MCF 10A (cell line): ENCODE measurements around the gene CPNE7. TPM values are rescaled to one million over a fixed set of nuclear protein-coding genes. Genes with fewer than 3 reads are reported as not detected.
"Not testable (repeated sequence)": the region's sequence is repeated elsewhere in the genome, so short reads cannot be mapped to it uniquely, and the experiment has no call there.

Source experiments
- BruUV-seq: library from RNA; stranded (reverse); fragments of 400-500 nt; replicated peaks from 2 replicates; lab custom pipeline; 2021; lab: Mats Ljungman, UMichigan
- CTCF ChIA-PET: fragments of 300-600 bp; sonication (Branson Sonifier 250); formaldehyde crosslinking; extraction: SDS; loops from one replicate; lab custom pipeline; 2021; ENCODE audit warnings: antibody characterized with exemption, inconsistent platforms; lab: Yijun Ruan, JAX
- POLR2A ChIA-PET: fragments of 300-600, 350-650 bp; sonication (Branson Sonifier 250); formaldehyde crosslinking; extraction: SDS; loops from one replicate; lab custom pipeline; 2020; ENCODE audit warnings: antibody characterized with exemption, inconsistent platforms; lab: Yijun Ruan, JAX
- DNase-seq: peaks from one replicate; pipeline ENCODE4 v3.0.0-alpha.2; 2018; ENCODE audit not compliant: unreplicated experiment
- H3K27ac Mint-ChIP-seq: one replicate; pipeline ENCODE4 v1.8.0; 2022; ENCODE audit warnings: mild to moderate bottlenecking, low read depth, mixed read lengths; ENCODE audit not compliant: unreplicated experiment
- H3K27me3 Mint-ChIP-seq: one replicate; pipeline ENCODE4 v1.8.0; 2022; ENCODE audit warnings: mixed read lengths; ENCODE audit not compliant: insufficient read depth, unreplicated experiment
- H3K36me3 Mint-ChIP-seq: one replicate; pipeline ENCODE4 v1.8.0; 2022; ENCODE audit warnings: mild to moderate bottlenecking, moderate library complexity, mixed read lengths; ENCODE audit not compliant: insufficient read depth, unreplicated experiment
- H3K4me1 Mint-ChIP-seq: one replicate; pipeline ENCODE4 v1.8.0; 2022; ENCODE audit warnings: mixed read lengths; ENCODE audit not compliant: insufficient read depth, unreplicated experiment
- H3K4me3 Mint-ChIP-seq: one replicate; pipeline ENCODE4 v1.8.0; 2022; ENCODE audit warnings: mild to moderate bottlenecking, moderate library complexity, mixed read lengths; ENCODE audit not compliant: unreplicated experiment
- H3K9me3 Mint-ChIP-seq: one replicate; pipeline ENCODE4 v1.8.0; 2022; ENCODE audit warnings: mixed read lengths; ENCODE audit not compliant: unreplicated experiment
- CTCF ChIP-seq: fragments of 200-600 bp; IDR thresholded peaks from one replicate; pipeline ENCODE4 v1.8.0; 2022; ENCODE audit warnings: antibody characterized with exemption, mild to moderate bottlenecking; ENCODE audit not compliant: unreplicated experiment
- intact Hi-C: fragments of 100-400 bp; cut with micrococcal nuclease; formaldehyde crosslinking; loops from 2 replicates; pipeline ENCODE4 v1.14.1; 2022
- total RNA-seq: library from RNA; stranded (reverse); gene quantifications from 2 replicates; pipeline ENCODE4 v1.2.3, GENCODE V29; 2022

Gene CPNE7
- total RNA-seq, 1 experiment from 2014 or later = 86.8 TPM

- H3K4me3 Mint-ChIP-seq = no peak overlapping the region
- BruUV-seq = no TSS peak
- H3K36me3 Mint-ChIP-seq = no peaks in the 10 kb centered on the region
- H3K27me3 Mint-ChIP-seq = peaks cover 9% of the 10 kb centered on the region
- intact Hi-C loops = no loop called here
- ChIA-PET POLR2A (no interaction called here), CTCF (interaction anchor here (0.6 to 1.9 kb wide), 3 partner anchors 11 to 248 kb away, joined by 3 to 8 read pairs (median 4); no protein-coding TSS in a partner anchor)
- TF ChIP-seq CTCF = no peak
- H3K27ac Mint-ChIP-seq = no peak overlapping the region
- DNase-seq = no peak
- H3K4me1 Mint-ChIP-seq = peaks cover 6% of the 10 kb centered on the region
- no peaks in the 10 kb centered on the region for H3K9me3 Mint-ChIP-seq
These were observed 54.5 kb downstream of the CPNE7 start for GRCh38 chr16:89629827-89630610.

- ChIA-PET POLR2A (interaction anchor here (0.6 to 2.3 kb wide), 8 partner anchors 10 to 239 kb away, joined by 3 to 8 read pairs (median 5); partner anchors contain the start of gene TCF25), CTCF (interaction anchor here (0.5 to 2.4 kb wide), 6 partner anchors 9 to 208 kb away, joined by 3 to 15 read pairs (median 4); no protein-coding TSS in a partner anchor)
- Mint-ChIP-seq H3K9me3 (no peaks in the 10 kb centered on the region), H3K4me1 (peaks cover 6% of the 10 kb centered on the region), H3K27me3 (no peaks in the 10 kb centered on the region), H3K27ac (no peak overlapping the region), H3K4me3 (no peak overlapping the region), H3K36me3 (no peaks in the 10 kb centered on the region)
- no TSS peak for BruUV-seq
- intact Hi-C loops = loop anchor here (2.0 kb wide), 1 partner anchor 30 kb away; no protein-coding TSS in a partner anchor
- DNase-seq = peak; percentile 59
- TF ChIP-seq CTCF = no peak
These were observed 57.6 kb downstream of the CPNE7 start for GRCh38 chr16:89633064-89633631.

- H3K4me1 Mint-ChIP-seq, intact Hi-C loops, H3K27ac Mint-ChIP-seq, H3K27me3 Mint-ChIP-seq, DNase-seq, H3K4me3 Mint-ChIP-seq, BruUV-seq, H3K9me3 Mint-ChIP-seq, H3K36me3 Mint-ChIP-seq: not testable (repeated sequence)
- CTCF ChIA-PET = interaction anchor here (0.5 to 0.6 kb wide), 2 partner anchors 45 to 228 kb away, joined by 3 read pairs; no protein-coding TSS in a partner anchor
- POLR2A ChIA-PET = interaction anchor here (0.7 to 1.7 kb wide), 2 partner anchors 12 to 305 kb away, joined by 4 to 6 read pairs; no protein-coding TSS in a partner anchor
These were observed 59.2 kb downstream of the CPNE7 start for GRCh38 chr16:89634463-89635385.

- ChIA-PET CTCF (interaction anchor here (0.7 kb wide), 1 partner anchor 225 kb away, joined by 3 read pairs; no protein-coding TSS in a partner anchor), POLR2A (no interaction called here)
- no peak overlapping the region for H3K27ac Mint-ChIP-seq
- no peaks in the 10 kb centered on the region for H3K9me3 Mint-ChIP-seq
- intact Hi-C loops = no loop called here
- peaks cover 14% of the 10 kb centered on the region for H3K4me1 Mint-ChIP-seq
- H3K4me3 Mint-ChIP-seq = no peak overlapping the region
- no peaks in the 10 kb centered on the region for H3K27me3 Mint-ChIP-seq
- no TSS peak for BruUV-seq
- TF ChIP-seq CTCF = no peak
- no peaks in the 10 kb centered on the region for H3K36me3 Mint-ChIP-seq
- DNase-seq = no peak
These were observed 61.1 kb downstream of the CPNE7 start for GRCh38 chr16:89636663-89637062.
